ENCODE results near the gene ALAS1. TPM values are rescaled to one million over a fixed set of nuclear protein-coding genes. Genes with fewer than 3 reads are reported as not detected.

Gene ALAS1
- total RNA-seq, 2 experiments from 2014 or later, result 34.4 to 43.6 TPM

- intact Hi-C loops (cut with micrococcal nuclease; ENCODE audit: unreplicated experiment), result no loop called here
- no peaks in the 10 kb centered on the region for H3K9me2 ChIP-seq (ENCODE audit: insufficient read depth, low read length)
- peaks cover 15% of the 10 kb centered on the region for H3K36me3 ChIP-seq (ENCODE audit: insufficient read depth, low read length)
- CTCF ChIA-PET (ENCODE audit: unreplicated experiment), result interaction anchor here (0.6 kb wide), 1 partner anchor 37 kb away, joined by 3 read pairs; no protein-coding TSS in a partner anchor
- no peaks in the 10 kb centered on the region for H3K9me3 ChIP-seq (ENCODE audit: low read length)
- no peak overlapping the region for H3K4me3 ChIP-seq (ENCODE audit: low read depth, low read length, poor library complexity, severe bottlenecking)
- H4K20me1 ChIP-seq (ENCODE audit: insufficient read depth, low read length), result no peaks in the 10 kb centered on the region
- POLR2A ChIA-PET, result interaction anchor here (0.7 kb wide), 1 partner anchor 41 kb away, joined by 3 read pairs; the partner anchor contains the start of gene POC1A
- H3K4me2 ChIP-seq (ENCODE audit: low read length), result no peak overlapping the region
- H3K4me1 ChIP-seq (ENCODE audit: insufficient read depth, low read length, poor library complexity, severe bottlenecking), result peaks cover 17% of the 10 kb centered on the region
- TF ChIP-seq EZH2phosphoT487 (IDR thresholded peaks at IDR 0.05; ENCODE audit: borderline replicate concordance, low read depth, low read length) (no peak), CTCF (conservative IDR thresholded peaks at IDR 0.05; ENCODE audit: low read length) (no peak)
- no peak for DNase-seq (ENCODE audit: low spot score)
- no TSS peak for BruUV-seq (replicated peaks)
- no peak overlapping the region for H3K27ac ChIP-seq (ENCODE audit: low read depth, low read length, poor library complexity, severe bottlenecking)
- H2AFZ ChIP-seq (ENCODE audit: low read length), result no peak overlapping the region
- H3K79me2 ChIP-seq (ENCODE audit: insufficient read depth, low read depth, low read length), result peaks cover 15% of the 10 kb centered on the region; the same call in 1 of the 2 replicates
Observed at GRCh38 chr3:52195823-52196331, 2.1 kb upstream of the ALAS1 start.

- H3K4me3 ChIP-seq (ENCODE audit: low read depth, low read length, poor library complexity, severe bottlenecking), result no peak overlapping the region
- H3K27ac ChIP-seq (ENCODE audit: low read depth, low read length, poor library complexity, severe bottlenecking), result no peak overlapping the region
- POLR2A ChIA-PET, result interaction anchor here (1.1 to 1.3 kb wide), 2 partner anchors 11 to 29 kb away, joined by 3 to 4 read pairs; no protein-coding TSS in a partner anchor
Observed at GRCh38 chr3:52196977-52197376, 983 bp upstream of the ALAS1 start.

More at GRCh38 chr3:52196977-52197376, 983 bp upstream of the ALAS1 start:
- Histone ChIP-seq H3K9me2 (ENCODE audit: insufficient read depth, low read length) (no peaks in the 10 kb centered on the region), H3K4me1 (ENCODE audit: insufficient read depth, low read length, poor library complexity, severe bottlenecking) (peaks cover 21% of the 10 kb centered on the region), H3K79me2 (ENCODE audit: insufficient read depth, low read depth, low read length) (peaks cover 15% of the 10 kb centered on the region; the same call in 1 of the 2 replicates), H3K4me2 (ENCODE audit: low read length) (peak overlapping the region; percentile 99), H2AFZ (ENCODE audit: low read length) (peak overlapping the region; percentile 80; the same call in 1 of the 2 replicates), H4K20me1 (ENCODE audit: insufficient read depth, low read length) (no peaks in the 10 kb centered on the region), H3K36me3 (ENCODE audit: insufficient read depth, low read length) (peaks cover 26% of the 10 kb centered on the region), H3K9me3 (ENCODE audit: low read length) (no peaks in the 10 kb centered on the region)
- intact Hi-C loops (cut with micrococcal nuclease; ENCODE audit: unreplicated experiment), result no loop called here
- no peak for DNase-seq (ENCODE audit: low spot score)
- no peak for TF ChIP-seq EZH2phosphoT487 (IDR thresholded peaks at IDR 0.05; ENCODE audit: borderline replicate concordance, low read depth, low read length)
- TF ChIP-seq CTCF (conservative IDR thresholded peaks at IDR 0.05; ENCODE audit: low read length), result no peak
- BruUV-seq (replicated peaks), result no TSS peak
- CTCF ChIA-PET (ENCODE audit: unreplicated experiment), result interaction anchor here (0.6 kb wide), 2 partner anchors 11 to 155 kb away, joined by 3 read pairs; no protein-coding TSS in a partner anchor

All from OCI-LY7 (cell line).